Stimulated activated CD8-positive, alpha-beta memory T cell treated with anti-CD3 and anti-CD28 coated beads, Interleukin-7, amount 100 ng/mL, for 24 hours (primary cell): ENCODE measurements around the gene GSTA4.
"Not testable (repeated sequence)": the region's sequence is repeated elsewhere in the genome, so short reads cannot be mapped to it uniquely, and the experiment has no call there.

Experiments used
- DNase-seq: peaks from one replicate; pipeline ENCODE4 v3.0.0-alpha.2; 2020; ENCODE audit warnings: low read depth

GSTA4 gene

GRCh38 chr6:53014063-53014462 lies 19.0 kb upstream of the GSTA4 start:
- DNase-seq: no peak

- DNase-seq: no peak
Observed at GRCh38 chr6:53011979-53012378, 16.9 kb upstream of the GSTA4 start.

DNA sequence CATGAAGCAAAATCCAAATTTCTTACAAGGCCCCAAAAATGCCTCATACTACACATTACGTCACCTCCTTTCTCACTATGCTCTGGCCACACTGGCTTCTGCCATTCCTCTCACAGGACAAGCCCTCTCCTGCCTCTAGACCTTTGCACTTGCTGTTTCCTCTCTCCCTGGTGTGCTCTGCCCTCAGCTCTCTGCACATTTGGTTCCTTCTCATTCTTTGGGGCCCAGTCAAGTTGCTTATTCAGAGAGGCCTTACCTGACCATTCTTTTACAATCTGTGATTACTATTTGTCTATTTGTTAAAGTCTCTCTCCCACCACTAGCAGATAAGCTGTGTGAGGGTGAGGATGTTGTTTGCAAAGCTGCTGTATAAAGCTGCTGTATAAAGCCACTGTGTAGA lies 15.4 kb upstream of the GSTA4 start:
- no peak for DNase-seq

DNA sequence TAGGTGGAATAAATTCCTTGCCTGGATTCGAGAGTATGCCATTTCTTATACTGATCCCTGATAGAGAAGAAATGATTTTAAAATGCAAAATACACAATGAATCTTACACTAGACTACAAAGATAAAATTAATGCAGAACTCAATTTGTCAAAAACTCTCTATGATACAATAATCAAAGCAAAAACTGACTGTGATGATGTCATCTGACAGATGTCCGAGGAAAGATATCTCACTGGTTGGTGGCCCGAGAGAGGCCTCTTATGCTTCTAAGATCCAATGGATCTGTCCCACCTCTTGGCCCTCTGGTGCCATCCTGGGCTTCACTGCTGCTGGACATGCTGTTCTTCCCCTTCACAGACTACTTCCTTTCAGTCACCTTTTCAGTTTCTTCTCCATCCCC lies 14.4 kb upstream of the GSTA4 start:
- DNase-seq: no peak

DNA sequence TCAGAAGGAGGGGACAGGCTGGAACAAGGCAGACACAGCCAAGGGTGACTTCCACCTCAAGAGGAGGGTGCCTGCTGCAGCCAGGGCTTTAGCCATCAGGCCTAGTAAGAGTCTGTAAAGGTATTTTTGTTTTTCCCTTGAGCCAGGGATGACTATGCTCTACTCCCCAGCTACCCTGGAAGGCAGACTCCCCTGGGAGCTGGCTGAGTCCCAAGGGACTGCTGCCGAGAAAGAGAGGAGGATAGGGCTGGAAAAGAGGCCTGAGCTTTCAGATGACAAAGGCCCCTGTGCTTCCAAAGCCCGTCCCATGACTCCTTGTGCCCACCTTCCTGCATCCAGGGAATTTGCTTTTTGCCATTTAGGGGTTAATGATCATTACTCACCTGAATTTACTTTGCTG lies 14.0 kb upstream of the GSTA4 start:
- DNase-seq: no peak

GRCh38 chr6:53008192-53008687 lies 13.2 kb upstream of the GSTA4 start:
- not testable (repeated sequence) for DNase-seq

DNA sequence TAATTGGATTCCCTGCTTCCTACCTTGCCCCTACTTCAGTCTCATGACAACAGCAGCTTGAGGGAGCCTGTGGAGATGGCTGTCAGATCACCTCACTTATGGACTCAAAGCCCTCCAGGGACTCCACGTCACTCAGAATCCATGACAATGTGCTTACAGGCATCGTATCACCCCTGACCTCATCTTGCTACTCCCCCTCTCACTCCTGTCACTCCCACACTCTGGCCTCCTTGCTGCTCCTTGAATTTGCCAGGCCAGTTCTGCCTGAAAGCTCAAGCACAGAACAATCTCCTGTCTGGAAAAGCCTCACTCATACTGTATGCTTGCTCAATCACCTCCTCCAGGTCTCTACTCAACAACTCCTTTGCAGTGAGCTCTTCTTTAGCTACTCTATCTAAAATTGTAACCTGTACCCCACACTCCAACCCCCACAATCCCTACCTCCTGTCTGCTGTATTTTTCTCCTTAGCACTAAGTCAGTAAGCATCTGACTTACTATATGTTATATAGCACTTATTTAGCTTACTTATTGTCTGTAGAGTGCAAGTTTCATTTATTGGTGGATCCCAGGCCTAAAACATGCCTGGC lies 10.7 kb upstream of the GSTA4 start:
- no peak for DNase-seq

DNA sequence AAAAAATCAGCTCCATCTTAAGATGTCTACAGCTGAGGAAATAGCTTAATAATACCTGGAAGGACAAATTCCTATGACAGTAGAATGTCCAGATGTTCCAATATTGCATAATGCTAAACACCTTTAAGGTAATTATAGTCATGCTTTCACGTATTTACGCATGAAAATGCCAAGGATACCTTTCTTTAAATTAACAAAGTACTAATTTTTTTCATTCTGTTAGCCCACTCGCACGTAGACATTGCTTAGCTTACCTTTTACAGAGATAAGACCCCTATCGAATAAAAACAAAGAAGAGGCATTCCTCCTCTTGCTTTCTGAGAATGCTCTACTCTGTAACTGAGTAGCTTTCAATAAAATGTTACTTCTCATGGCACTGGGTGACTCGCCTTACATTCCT lies 4.4 kb upstream of the GSTA4 start:
- no peak for DNase-seq

DNA sequence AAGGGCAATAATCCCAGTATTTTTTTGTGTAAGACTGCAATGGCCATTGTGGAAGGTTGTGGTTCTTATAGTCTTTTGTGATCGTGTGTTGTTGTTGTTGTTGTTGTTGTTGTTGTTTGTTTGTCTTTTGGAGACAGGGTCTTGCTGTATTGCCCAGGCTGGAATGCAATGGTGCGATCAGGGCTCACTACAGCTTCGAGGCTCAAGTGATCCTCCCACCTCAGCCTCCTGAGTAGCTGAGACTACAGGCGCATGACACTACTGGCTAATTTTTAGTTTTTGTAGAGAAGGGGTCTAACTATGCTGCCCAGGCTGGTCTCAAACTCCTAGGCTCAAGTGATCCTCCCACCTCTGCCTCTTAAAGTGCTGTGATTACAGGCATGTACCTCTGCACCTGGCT lies 3.5 kb upstream of the GSTA4 start:
- no peak for DNase-seq

DNA sequence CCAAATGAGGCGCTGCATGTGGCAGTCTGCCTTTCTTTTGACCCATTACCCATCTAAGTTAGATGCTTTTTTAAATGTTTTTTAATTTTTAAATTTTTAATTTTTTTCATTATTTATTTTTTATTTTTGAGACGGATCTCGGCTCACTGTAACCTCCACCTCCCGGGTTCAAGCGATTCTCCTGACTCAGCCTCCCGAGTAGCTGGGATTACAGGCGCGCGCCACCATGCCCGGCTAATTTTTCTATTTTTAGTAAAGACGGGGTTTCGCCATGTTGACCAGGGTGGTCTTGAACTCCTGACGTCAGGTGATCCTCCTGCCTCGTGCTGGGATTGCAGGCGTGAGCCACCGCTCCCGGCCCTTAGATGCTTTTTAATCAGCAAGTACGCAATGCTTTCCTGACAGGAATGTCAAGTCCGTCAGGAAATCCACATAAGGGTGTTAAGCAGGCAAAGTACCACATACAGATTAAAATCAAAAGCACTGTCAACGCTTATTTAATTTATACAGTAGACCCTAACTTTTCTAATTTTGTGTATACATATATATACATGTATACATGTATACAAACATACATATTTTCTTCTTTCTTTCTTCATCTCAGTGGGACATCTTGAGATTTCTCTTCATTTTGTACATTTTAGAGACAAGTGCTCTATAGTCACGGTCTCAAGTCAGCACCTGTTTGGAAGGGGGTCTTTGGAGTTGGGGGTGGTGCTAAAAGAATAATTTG lies 995 bp upstream of the GSTA4 start:
- DNase-seq: no peak

DNA sequence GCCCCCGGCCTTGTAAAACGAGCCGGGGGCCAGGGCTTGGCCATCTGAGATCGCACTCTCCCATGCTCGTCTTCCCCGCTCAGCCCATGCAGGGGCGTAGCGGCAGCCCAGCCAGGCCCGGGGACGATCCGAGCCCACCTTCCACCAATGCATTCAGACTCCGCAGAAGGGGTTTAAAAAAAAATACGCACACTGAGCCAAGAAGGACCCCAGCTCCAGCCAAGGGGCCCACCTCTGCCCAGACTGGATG lies 320 bp downstream of the GSTA4 start:
- no peak for DNase-seq

GRCh38 chr6:52994031-52994838 lies 849 bp downstream of the GSTA4 start:
- no peak for DNase-seq

- no peak for DNase-seq
Observed at GRCh38 chr6:52992980-52993920, 1.8 kb downstream of the GSTA4 start.

DNA sequence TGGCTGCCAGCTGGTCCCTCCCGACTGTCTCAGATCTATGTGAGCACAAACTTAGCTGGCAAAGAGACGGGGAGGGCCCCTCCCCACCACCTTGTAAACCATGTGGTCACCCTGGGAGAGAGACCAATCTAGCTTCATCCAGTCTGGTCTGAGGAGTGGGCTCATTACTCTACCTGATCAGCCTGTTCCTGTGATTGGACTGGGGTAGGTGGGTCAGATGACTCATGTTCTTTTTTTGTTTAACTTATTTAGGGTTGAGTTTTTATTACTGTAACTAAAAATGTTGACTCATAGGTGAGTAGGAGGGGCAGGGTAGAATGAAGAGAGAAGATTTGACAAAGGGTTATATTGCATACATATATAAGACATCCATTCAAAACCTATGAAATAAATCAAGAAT lies 4.7 kb downstream of the GSTA4 start:
- no peak for DNase-seq

- DNase-seq: no peak
Observed at GRCh38 chr6:52985228-52985627, 9.9 kb downstream of the GSTA4 start.

DNA sequence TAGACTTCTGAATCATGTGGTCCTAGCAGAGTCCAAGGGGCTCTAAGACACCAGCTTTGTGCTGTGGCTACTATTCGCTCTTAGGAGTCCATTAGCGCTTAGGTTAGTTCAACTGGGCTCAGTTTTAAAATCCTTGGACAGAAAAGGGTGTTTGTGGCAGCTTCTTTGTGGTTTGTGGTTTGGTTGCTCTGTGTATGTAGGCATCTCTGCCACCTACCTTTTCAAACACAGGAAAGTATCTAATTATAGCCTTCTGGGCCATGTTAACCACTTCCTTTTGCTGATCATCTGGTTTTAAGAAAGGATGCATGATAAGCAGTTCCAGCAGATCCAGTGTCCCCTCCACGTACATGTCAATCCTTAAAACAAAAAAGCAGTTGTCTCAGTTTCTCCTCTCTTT lies 10.8 kb downstream of the GSTA4 start:
- no peak for DNase-seq

GRCh38 chr6:52983159-52983848 lies 11.8 kb downstream of the GSTA4 start:
- DNase-seq: no peak

GRCh38 chr6:52982680-52983079 lies 12.4 kb downstream of the GSTA4 start:
- DNase-seq: no peak

DNA sequence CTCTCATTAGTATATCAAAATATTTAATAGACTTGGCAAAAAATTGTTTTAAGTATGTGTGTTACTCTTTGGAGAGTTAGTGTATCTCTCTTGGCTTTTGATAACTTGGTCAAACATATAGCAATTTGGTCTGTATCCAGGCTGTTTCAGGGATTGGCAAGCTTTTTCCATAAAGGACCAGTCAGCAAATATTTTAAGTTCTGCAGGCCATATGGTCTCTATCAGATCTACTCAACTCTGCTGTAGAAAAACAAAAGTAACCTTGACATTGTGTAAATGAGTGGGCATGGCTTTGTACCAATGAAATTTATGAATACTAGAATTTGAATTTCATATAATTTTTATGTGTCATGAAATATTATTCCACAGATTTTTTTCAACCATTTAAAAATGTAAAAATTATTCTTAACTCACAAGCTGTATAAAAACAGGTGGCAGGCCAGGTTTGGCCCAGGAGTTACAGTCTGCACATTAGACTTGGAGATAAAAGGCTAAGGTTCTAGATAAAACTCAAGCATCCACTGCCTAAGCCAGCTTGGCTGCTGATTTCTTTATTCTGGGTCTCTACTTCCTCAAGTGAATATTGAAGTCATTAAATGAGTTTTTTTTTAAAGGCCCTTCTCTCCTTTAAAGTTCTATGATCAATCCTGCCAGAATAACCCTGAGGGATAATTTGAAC lies 13.7 kb downstream of the GSTA4 start:
- DNase-seq: no peak

DNA sequence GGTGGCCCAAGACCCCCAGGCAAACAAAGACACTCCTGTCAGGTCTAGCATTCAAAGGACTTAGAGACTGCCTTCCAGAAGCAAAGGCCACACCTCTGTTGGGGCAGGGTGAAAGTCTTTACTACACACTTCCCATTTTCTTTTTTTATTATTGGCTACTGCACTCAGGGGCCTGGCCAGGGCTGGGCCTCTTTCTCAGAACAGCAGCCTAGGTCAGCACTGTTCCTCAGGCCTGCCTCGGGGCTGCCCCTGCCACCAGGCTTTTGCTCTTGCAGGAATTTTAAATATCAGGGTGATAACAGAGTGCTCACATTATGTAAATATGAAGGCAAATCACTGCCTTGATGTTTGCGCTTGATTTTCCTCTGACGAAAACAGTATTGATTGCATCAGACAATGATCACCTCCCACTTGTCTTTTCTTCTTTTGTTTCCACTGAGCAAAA lies 18.5 kb downstream of the GSTA4 start:
- DNase-seq: no peak

GRCh38 chr6:52976149-52976548 lies 18.9 kb downstream of the GSTA4 start:
- no peak for DNase-seq
